ENCODE measurements around the gene RPL22L1.
"Not testable (repeated sequence)": the region's sequence is repeated elsewhere in the genome, so short reads cannot be mapped to it uniquely, and the experiment has no call there.

Gene RPL22L1

DNA sequence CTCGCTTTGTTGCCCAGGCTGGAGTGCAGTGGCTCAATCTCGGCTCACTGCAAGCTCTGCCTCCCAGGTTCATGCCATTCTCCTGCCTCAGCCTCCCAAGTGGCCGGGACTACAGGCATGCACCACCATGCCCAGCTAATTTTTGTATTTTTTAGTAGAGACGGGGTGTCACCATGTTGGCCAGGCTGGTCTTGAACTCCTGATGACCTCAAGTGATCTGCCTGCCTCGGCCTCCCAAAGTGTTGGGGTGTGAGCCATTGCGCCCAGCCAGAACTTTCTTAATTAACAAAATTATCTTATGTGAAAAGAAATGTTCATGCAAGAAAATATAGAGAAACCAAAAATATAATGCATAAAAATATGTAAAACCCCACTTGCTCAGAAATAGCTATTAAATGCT is 7.3 kb upstream of the RPL22L1 start:
- DNase-seq (ENCODE audit: low read depth), result not testable (repeated sequence)

DNA sequence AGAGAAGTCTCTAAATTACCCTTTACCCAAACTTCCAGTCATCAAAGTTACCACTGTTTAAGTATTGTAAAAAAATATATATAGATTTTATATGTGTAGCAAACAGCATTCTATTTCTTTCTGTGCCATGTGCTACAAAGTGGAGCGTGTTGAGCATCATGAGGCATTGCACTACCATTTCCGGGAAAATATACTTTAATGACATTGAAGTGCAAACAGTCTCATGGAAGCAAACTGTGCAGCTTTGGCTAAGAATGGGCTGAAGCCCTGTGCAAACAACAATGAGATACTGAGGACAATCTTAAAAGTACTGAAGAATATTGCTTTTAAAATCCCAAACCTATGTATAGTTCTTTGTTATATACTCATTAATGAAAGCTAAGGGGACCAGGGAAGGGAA is 6.5 kb upstream of the RPL22L1 start:
- no peak for DNase-seq (ENCODE audit: low read depth)

DNA sequence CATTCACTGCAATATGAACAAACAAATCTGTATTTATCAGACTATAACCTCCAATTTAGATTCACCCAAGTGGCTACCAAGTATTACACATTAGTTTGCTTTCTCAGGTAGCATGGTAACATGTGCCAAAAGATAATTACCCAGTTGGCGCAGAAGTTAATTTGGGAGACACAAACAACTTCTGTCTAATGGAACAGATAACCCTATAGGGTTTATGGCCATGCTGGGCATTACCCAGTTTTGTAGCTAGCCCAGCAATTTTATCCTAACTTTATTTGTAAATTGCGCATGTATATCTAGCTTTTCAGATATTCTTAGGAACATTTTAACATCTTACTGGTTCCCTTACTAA is 780 bp downstream of the RPL22L1 start:
- DNase-seq (ENCODE audit: low read depth), result no peak

DNA sequence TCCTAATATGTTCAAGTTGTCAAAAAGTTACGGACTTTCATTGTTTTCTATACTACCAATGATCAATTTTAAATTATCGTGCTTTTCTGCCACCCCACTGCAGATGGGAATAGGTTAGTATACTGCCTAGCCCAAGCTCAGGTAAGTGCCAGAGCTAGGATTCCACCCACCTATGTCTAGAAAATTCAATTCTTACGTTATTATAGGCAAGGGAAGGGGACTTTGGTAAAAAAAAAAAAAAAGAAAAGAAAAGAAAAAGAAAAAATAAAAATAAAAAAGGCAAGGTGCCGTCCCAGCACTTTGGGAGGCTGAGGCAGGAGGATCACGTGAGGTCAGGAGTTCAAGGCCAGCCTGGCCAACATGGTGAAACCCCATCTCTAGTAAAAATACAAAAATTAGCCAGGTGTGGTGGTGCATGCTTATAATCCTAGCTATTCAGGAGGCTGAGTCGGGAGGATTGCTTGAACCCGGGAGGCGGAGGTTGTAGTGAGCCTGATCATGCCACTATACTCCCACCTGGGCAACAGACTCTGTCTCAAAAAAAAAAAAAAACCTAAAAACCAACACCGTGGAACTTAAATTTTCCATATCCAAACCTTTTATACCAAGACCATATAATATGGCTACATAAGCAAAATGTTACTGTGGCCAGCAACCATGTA is 1.3 kb downstream of the RPL22L1 start:
- DNase-seq (ENCODE audit: low read depth), result no peak

DNA sequence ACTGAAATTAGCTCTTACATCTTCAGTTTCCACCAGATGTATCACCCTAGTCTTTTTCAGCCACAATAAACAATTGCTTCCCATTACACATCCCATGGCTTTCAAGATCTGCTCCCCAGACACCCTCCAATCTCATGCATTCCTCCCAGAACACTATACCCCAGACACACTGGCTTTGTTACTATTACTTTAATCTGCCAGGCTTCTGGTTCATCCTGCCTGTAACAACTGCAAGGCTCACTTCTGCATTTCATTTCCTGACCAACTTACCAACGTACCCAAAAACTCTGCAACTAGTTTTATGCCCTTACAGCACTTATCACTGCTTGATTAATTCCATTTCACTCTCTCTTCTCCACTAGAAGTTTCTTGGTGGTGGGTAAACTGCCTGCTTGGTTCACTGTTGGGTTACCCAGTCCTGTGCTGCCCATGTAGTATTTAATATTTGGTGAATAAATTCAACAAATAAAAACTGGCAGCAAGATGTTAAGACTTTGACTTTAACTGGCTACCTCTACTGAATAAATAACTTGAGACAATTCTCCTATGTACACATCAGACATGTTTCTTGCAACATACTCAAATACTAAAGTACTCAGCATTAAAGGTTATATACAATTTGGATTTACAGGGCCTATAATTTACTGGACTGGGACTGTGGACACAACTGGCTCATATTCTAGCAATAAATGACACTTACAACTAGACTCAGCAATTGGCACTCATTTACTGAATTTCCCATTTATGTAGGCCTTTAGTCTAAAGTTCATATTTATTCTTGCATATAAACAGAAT is 2.7 kb downstream of the RPL22L1 start:
- DNase-seq (ENCODE audit: low read depth), result no peak

DNA sequence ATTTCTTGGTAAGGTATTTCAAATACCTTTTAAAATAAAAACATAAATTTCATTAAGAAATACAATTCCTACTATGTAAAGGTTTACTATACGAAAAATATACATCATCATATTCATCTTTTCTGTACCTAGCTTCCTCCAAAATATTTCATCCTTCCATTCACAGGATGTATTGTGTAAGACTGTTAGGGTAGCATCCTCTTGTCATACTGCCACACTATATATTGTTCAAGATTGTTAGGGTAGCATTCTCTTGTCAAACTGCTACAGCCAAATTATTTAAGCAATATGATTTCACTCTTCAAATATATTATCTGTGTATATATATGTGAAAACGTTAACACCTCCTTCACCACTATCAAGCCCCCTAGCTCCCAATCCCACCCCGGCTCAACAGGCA is 3.5 kb downstream of the RPL22L1 start:
- DNase-seq (ENCODE audit: low read depth), result no peak

DNA sequence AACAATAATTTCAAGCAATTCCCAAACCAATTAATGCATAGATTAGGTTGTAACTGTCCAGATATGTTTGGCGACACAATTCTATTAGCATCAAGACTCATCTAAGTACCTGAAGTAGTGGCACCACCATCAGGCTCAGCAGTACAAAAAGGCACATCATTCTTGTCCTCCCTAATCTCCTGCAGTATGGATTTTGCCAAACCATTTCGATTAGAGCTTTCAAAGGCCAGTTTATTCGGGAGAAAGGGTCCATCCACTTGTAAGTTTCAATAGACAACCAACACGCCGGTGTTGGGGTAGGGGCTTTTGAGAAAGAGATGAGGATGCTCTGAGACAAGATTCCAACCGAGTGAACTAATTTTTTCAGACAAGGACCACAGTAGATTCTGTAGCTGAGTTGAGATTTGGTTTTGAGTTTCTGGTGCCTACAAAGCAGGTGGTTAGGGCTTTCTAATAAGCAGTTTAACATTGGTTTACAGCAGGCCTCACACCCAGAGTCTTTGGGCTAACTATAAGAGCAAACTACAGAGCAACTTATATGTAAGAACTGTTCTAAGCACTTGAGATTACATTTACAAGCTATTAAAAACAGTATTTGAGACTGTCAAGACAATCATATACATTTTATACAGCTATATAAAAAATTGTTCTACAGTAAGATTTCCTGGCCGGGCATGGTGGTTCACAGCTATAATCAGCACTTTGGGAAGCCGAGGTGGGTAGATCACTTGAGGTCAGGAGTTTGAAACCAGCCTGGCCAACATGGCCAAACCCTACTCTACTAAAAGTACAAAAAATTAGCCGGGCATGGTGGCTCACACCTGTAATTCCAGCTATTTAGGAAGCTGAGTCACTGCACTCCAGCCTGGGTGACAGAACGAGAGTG is 4.5 kb downstream of the RPL22L1 start:
- DNase-seq (ENCODE audit: low read depth), result no peak

DNA sequence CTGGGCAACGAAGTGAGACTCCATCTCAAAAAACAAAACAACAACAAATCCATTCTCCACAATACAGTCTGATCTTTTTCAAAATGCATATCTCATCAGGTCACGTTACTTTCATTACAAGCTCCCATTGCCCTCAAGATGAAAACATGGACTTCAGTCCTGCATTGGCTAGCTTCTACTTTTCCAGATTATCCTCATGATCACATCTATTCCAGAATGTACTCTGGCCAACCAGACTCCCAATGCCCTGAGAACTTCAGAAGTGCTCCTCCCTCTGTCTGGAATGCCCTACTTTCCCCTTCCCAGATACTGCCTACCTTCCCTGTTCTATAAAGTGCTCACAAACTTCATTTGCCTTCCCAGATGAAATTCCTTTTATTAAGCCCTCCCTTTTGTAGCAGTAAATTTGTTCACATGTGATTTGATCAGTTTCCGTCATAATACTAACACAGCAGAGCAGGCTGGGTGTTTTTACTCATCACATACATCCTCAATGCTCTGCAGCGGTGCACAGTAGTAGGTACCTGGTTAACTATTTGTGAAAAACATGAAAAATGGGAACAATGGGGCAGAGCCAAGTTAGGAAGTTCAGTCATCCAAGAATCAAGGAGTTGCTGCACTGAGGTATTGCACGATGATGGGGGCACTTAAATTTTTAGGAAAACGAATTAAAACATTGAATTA is 5.3 kb downstream of the RPL22L1 start:
- DNase-seq (ENCODE audit: low read depth), result no peak

DNA sequence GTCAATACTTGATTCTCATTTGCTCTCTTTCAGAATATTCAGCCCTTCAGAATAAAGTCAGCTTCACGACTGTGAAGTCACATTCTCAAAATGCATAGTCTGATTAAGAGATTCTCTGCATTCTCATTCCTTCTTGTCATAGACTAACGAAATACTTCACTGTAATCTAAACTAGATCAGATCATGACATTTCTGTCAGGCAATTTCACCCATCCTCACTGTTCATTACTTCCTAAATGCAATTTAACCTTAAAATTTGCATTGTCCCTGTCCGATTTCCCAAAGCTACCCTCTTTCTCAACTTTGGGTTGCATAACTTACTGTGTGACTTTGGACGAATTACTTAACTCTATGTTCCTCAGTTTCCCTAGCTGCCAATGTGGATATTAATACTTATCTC is 6.2 kb downstream of the RPL22L1 start:
- DNase-seq (ENCODE audit: low read depth), result no peak

DNA sequence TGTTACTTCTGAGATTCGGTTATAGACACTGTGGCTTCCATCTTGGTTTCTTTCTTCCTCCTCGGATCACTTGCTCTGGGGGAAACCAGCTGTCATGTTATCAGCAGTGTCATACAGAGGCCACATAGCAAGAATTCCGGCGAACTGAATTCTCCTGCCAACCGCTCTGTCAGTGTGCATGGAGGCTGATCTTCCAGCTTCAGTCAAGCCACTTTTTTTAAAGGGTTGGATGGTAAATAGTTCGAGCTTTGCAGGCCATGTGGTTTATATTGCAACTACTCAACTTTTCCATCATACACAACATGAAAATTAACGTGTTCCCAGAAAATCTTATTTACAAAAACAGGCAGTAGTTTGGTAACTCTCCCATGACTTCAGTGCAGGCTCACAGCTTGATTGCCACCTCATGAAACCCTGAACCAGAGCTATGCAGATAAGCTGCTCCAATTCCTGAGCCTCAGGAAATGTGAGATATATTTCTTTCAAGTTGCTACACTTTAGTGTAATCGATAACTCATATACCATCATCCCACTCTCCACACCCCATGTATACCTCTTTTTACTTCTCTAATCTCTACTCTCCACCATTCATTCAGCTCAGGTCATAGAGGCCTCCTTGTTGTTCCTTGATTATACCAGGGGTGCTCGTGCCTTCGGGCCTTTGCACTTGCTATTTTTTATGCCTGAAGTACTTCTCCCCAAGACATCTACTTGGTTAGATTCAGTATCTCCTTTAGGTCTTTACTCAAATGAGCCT is 7.2 kb downstream of the RPL22L1 start:
- no peak for DNase-seq (ENCODE audit: low read depth)

DNA sequence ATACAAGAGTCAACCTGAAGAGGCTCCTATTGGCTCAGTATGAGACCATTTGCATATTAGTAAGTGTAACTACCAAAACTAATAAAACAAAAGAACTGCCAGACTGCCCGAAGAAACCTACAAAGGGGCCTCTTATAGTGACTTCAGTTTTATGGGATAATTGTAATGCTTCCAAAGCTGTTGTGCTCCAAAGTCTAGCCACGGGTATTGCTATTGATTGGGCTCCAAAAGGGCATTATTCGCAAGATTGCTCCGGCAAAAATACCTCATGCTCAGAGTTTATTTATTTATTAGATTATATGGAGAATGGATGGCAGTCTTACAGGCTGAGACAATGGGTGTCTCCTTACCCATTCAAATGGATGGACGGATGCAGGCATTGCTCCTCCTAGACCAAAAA is 11.4 kb downstream of the RPL22L1 start:
- no peak for DNase-seq (ENCODE audit: low read depth)

DNA sequence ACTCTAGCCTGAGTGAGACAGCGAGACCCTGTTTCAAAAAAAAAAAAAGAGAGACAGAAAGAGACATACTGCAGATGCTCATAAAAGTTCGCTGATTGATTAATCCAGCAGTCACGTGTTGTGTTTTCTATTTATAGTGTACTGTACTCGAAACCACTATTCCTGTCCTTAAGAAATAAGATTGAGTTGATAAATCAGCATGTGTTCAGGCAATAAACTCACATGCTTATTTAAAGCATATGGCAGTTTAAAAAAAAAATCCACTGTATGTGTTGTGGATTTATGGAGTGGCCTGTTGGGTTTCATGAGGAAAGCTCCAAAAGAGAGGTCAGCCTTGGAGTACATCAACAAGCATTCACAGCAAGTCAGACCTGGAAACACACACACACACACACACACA is 17.7 kb downstream of the RPL22L1 start:
- DNase-seq (ENCODE audit: low read depth), result no peak

DNA sequence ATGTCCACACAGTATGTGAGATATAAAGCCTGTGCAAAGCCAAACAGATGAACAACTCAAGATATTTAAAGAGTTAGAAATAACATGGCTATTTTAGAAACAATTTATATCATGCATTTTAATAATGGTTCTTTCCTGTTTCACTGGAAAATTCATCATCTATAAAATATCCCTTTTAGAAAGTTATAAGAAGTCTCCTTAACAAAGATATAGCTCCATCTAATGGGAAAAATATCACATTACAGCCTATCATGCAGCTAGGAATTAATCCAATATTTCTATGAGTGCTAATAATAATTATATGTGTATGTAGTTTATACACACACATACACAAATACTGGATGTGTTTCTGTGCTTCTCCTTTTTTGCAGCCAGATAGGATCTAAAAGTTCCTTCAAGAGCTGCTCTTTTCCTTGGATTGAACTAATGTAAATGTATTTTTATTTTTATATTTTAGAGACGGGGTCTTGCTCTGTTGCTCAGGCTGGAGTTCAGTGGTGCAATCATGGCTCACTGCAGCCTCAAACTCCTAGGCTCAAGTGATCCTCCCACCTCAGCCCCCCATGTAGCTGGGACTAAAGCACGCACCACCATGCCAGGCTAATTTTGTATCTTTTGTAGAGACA is 21.6 kb downstream of the RPL22L1 start:
- DNase-seq (ENCODE audit: low read depth), result no peak

DNA sequence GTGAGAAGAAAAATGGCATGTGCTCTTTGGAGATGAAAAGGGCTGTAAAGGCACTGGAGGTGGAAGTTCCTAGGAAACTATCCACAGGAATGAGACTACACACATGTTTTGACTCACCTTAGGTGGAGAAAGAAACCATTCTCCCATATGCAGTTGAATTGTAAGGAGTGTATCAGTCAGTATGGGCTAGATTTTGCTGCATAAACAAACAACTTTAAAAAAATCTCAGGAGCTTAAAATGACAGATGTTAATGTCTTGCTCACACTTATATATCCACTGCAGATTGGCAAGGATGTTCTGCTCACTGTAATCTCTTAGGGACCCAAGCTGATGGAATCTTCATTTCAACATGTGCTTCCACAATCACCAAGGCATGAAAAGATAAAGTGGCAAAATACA is 25.6 kb downstream of the RPL22L1 start:
- no peak for DNase-seq (ENCODE audit: low read depth)

DNA sequence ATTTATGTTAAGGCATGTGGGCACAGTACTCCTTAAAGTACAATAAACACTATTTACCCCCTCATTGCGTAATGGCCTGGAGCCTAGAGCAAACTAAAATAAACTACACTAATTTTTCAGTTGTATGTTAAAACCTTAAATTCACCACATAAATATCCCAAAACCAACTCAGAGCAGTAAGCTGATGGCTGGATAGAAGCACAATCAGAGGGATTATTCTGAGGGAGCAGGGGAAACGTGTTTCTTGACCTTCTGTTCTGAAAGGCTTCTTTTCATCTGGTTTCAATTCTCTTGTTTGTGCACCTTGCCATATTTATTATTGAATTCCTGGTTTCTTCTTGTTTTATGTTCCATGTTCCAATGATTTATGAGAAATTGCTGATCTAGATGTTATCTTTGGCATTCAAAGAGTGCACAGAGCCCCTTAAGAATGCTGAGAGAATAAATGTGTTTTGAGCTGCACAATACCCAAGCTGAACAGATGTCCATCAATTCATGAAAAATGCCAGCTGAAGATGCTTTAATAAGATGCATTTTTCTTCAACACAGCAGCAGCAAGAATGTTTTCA is 29.6 kb downstream of the RPL22L1 start:
- DNase-seq (ENCODE audit: low read depth), result no peak

DNA sequence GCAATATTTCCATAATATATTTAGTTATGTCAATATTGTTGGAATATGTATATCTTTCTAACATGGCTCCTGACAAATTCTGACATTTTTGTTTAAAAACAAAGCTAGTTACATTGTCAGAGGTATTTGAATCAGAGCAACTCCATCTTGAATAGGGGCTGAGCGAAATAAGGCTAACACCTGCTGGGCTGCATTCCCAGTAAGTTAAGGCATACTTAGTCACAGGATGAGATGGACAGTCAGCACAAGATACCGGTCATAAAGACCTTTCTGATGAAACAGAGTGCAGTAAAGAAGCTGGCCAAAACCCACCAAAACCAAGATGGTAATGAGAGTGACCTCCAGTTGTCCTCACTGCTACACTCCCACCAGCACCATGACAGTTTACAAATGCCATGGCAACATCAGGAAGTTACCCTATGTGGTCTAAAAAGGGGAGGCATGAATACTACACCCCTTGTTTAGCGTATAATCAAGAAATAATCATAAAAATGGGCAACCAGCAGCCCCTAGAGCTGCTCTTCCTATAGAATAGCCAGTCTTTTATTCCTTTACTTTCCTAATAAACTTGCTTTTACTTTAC is 30.4 kb downstream of the RPL22L1 start:
- DNase-seq (ENCODE audit: low read depth), result no peak

DNA sequence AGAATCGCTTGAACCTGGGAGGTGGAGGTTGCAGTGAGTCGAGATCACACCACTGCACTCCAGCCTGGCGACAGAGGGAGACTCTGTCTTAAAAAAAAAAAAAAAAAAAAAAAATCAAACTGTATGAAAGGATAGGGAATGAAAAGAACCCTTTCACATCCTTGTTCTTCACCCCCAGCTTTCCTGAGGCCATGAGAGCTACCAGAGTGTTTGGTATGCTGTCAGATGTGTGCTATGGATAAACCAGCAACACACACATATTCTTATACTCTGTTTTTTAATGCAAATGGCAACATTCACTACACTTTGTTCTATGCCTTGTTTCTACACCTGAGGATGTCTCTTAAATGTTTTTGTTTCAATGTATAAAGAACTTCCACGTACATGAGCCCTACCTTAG is 33.5 kb downstream of the RPL22L1 start:
- DNase-seq (ENCODE audit: low read depth), result no peak

DNA sequence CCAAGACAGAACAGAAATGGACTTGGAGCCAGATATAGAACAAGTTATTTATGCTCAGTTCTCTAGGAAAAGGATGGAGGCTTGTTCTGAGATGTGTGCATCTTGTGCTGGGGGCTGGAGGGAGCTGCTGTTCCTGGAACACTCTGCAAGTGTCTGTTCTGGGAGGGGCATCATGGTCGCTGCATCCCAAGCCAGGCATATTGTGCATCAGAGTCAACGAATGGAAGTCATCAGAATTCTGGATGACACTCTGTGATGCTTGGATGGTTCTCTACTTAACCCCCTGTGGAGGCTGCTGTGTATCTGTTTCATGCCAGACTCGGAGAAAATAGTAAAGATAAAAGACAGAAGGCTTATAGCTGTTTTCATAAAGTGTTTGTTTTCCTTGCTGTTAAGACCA is 34.7 kb downstream of the RPL22L1 start:
- DNase-seq (ENCODE audit: low read depth), result no peak

DNA sequence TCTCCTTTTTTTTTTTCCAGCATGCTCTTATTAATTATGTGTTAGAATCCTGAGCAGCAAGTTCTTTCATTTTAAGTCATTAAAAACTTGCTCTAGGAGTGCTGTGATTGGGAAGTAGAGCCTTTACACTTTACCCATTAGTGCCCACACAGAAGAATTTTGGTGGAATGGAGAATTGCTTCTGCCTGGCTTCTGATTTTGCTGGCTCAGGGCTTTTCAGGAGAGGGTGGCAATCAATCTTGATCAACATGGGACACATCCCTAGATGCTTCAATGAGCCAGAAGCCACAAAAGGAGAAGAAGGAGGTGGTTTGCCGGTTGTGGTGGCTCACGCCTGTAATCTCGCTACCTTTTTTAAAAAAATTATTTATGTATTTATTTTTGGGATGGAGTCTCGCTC is 39.4 kb downstream of the RPL22L1 start:
- DNase-seq (ENCODE audit: low read depth), result no peak

DNA sequence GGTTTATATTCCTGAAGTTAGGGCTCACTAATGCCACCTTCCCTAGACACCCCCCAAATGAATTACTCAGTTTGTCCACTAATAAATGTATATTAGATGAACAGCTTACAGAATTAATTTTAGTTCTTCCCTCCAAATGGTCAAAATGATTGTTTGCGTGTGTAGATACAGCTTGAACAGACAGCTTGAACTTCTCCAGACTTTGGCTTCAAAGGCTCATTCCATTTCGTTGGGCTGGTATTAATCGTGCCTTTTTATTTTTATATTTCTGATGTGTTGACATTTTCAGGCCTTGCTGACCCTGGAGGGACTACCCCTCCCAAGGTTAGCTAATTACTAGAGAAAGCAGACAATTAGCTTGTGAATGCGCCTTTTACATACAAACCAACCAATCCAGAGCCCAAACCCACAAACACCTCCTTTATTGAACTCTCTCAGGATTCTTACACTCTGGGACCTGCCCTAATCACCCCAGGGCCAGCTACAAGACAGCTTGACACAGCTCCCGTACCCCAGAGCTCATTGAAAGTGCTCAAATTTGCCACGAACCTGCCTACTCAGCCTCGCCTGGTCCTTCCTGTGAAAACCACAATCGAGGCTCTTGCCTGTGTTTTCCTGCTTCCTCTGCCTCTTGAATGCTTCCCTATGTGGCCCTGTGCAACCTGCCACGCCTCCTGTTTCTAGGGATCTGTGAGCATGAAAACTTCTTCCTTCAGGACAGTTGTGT is 40.3 kb downstream of the RPL22L1 start:
- no peak for DNase-seq (ENCODE audit: low read depth)
